ENCODE data around the gene PICALM. TPM values are rescaled to one million over a fixed set of nuclear protein-coding genes. Genes with fewer than 3 reads are reported as not detected.
A peak's percentile ranks its signal among the peaks of the same experiment; 100 is the strongest.
"Not testable (repeated sequence)": the region's sequence is repeated elsewhere in the genome, so short reads cannot be mapped to it uniquely, and the experiment has no call there.

Gene PICALM
- total RNA-seq, 1 donor from 2014 or later = 314 TPM

GRCh38 chr11:86089659-86090058 is 20.8 kb upstream of the PICALM start:
- DNase-seq (ENCODE audit: low spot score) (no peak), ATAC-seq (no peak)
- intact Hi-C loops (cut with DNase I) = no loop called here

- intact Hi-C loops (cut with DNase I); ATAC-seq; DNase-seq (ENCODE audit: low spot score): not testable (repeated sequence)
Measured at GRCh38 chr11:86087688-86088087, 18.8 kb upstream of the PICALM start.

GRCh38 chr11:86087256-86087655 is 18.4 kb upstream of the PICALM start:
- no peak for DNase-seq (ENCODE audit: low spot score)
- ATAC-seq = no peak
- intact Hi-C loops (cut with DNase I) = no loop called here

GRCh38 chr11:86081455-86081854 is 12.6 kb upstream of the PICALM start:
- ATAC-seq = no peak
- intact Hi-C loops (cut with DNase I) = no loop called here
- no peak for DNase-seq (ENCODE audit: low spot score)

- intact Hi-C loops (cut with DNase I) = no loop called here
- ATAC-seq = no peak
- DNase-seq (ENCODE audit: low spot score) = no peak
Measured at GRCh38 chr11:86079421-86079820, 10.5 kb upstream of the PICALM start.

DNA sequence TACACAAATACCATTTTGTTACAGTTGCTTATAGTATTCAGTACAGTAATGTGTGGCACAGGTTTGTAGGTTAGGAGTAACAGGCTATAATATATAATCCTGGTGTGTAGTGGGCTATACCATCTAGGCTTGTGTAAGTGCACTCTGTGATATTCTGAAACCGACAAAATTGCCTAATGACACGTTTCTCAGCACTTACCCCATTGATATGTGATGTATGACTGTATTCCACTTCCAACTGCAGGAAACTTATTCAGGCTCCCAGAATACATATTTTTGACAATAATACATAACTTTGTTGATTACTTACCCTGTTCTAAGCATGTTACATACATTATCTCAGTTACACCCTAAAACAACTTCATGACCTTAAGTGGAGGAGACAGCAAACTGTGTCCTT is 5.1 kb upstream of the PICALM start:
- ATAC-seq = no peak
- intact Hi-C loops (cut with DNase I) = no loop called here
- DNase-seq (ENCODE audit: low spot score) = no peak

DNA sequence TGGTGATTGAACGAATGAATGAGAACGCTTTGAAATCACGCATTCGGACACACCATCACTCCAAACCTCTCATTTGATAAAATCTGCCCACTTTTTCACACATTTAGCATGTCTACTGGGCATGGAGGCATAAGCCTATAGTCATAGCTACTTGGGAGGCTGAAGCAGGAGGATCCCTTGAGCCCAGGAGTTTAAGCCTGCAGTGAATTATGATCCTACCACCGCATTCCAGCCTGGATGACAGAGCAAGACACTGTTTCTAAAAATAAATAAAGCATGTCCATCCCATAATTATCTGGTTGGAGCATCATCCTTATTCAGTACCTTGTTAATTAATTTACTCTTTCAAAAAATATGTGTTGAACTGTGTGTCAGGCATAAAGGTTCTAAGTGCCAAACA is 3.3 kb upstream of the PICALM start:
- intact Hi-C loops (cut with DNase I) = no loop called here
- DNase-seq (ENCODE audit: low spot score) = no peak
- no peak for ATAC-seq

GRCh38 chr11:86070142-86071056 is 1.5 kb upstream of the PICALM start:
- intact Hi-C loops (cut with DNase I) = no loop called here
- ATAC-seq (no peak), DNase-seq (ENCODE audit: low spot score) (no peak)

- DNase-seq (ENCODE audit: low spot score) (no peak), ATAC-seq (peak; percentile 69)
- intact Hi-C loops (cut with DNase I) = loop anchor here (10.0 kb wide), 1 partner anchor 125 kb away; no protein-coding TSS in a partner anchor
Measured at GRCh38 chr11:86069408-86070101, 671 bp upstream of the PICALM start.

DNA sequence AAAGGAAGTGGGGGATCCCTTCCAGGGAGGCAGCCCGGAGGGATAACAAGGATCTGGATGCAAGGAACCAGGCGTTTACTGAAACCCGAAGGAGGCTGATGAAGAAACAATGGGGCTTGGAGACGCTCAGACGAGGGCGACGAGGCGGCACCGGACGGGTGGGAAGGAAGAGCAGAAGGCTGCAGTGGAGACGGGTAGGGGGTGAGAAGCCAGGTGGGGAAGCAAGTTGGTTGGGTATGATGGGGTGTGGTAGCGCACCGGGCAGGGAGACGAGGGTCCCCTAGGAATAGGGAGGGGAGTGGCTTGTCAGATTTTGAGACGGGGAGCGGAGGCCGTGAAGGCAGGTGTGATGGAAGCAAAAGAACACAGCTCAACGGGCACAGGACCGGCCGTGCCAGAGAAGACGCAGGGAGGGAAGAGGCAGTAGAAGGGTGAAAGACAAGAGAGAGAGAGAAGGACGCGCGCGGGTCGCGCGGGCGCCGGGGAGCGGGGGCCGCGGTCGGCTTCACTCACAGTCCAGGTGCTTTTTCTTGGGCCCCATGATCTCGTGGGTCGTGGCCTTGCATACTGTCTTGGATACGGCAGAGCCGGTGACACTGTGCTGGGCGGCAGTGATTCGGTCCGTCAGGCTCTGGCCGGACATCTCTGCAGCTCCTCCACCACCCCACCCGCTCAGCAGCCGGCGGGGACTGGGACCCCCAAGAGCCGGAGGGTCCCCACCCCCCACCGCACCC is 579 bp downstream of the PICALM start:
- peak; percentile 1 for ATAC-seq
- intact Hi-C loops (cut with DNase I) = loop anchor here (10.0 kb wide), 1 partner anchor 126 kb away; no protein-coding TSS in a partner anchor
- peak; percentile 70 for DNase-seq (ENCODE audit: low spot score)

DNA sequence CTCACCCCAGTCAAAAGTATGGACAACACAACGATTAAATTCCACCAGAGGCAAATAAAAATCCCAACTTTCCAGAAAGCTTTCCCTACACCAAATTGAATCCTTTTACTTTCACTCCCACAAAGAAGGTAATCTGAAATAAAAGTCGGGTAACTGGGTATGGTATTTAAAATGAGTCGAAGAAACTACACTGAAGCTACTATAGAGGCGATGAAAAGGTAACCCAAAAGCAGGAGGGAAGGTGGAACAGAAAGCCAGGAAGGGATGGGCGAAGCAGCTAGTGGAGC is 1.1 kb downstream of the PICALM start:
- intact Hi-C loops (cut with DNase I) = loop anchor here (10.0 kb wide), 1 partner anchor 127 kb away; no protein-coding TSS in a partner anchor
- DNase-seq (ENCODE audit: low spot score) (no peak), ATAC-seq (no peak)

DNA sequence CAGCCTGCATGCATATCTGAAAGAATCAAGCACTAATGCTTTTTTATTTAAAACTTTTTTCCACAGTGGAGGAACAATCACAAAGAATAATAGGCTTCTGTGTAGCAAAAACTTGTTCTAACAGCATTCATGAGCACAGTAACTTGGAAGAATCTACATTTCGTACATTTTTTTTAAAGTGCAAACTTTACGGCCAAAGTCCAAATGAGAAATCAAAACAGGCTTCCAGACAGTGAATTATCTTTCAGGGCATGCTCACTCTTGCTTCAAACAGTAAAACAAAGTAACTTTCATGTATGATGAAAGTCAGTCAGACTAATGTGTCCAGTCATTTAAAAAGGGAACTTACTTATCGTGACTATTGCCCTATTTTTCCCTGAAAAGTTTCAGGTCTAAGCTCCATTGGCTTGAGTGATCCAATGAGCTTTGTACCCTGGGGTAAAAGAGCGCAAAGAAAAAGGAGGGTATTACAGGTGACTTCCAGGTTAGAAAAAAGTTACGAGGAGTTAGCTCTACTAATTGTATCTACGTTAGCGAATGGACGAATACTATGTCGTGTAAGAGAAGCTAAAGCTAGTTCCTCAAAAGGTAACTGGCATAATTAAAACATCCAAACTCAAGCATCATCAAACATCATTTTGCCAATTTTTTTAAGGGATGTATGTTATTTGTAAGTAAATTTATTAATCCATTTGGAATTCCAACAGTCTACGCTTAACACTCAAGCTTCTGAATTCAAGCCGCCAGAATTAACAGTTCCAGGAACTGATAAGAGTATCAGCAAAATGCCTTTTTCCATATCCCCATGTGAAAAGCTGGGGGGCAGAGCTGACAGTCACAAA is 1.7 kb downstream of the PICALM start:
- DNase-seq (ENCODE audit: low spot score) (no peak), ATAC-seq (no peak)
- intact Hi-C loops (cut with DNase I) = loop anchor here (10.0 kb wide), 1 partner anchor 128 kb away; no protein-coding TSS in a partner anchor

GRCh38 chr11:86066657-86067008 is 2.3 kb downstream of the PICALM start:
- ATAC-seq = no peak
- intact Hi-C loops (cut with DNase I) = loop anchor here (10.0 kb wide), 1 partner anchor 128 kb away; no protein-coding TSS in a partner anchor
- no peak for DNase-seq (ENCODE audit: low spot score)

GRCh38 chr11:86066033-86066432 is 2.9 kb downstream of the PICALM start:
- no peak for ATAC-seq
- intact Hi-C loops (cut with DNase I) = loop anchor here (10.0 kb wide), 1 partner anchor 129 kb away; no protein-coding TSS in a partner anchor
- DNase-seq (ENCODE audit: low spot score) = no peak

- intact Hi-C loops (cut with DNase I) = loop anchor here (10.0 kb wide), 1 partner anchor 130 kb away; no protein-coding TSS in a partner anchor
- DNase-seq (ENCODE audit: low spot score) = no peak
- no peak for ATAC-seq
Measured at GRCh38 chr11:86064220-86064803, 4.6 kb downstream of the PICALM start.

- DNase-seq (ENCODE audit: low spot score) (no peak), ATAC-seq (no peak)
- intact Hi-C loops (cut with DNase I) = loop anchor here (10.0 kb wide), 1 partner anchor 131 kb away; no protein-coding TSS in a partner anchor
Measured at GRCh38 chr11:86063536-86063935, 5.3 kb downstream of the PICALM start.

DNA sequence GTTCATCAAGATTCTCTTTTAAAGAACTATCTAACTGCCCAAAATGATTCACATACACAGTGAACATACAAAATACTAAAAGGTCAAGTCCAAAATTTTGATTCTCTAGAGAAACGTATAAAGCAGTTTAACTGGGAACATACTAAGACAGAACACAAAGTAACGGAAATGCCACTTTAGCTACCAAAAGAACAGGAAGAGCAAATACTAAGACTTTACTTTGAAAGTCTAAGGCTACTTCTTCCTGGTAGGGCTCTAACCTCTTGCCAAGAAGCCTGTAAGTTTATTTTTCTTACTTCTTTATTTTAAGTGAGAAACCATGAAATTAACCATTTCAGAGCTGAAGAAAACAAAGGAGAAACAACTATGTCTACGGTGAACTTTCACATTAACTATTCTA is 6.2 kb downstream of the PICALM start:
- intact Hi-C loops (cut with DNase I) = loop anchor here (10.0 kb wide), 1 partner anchor 132 kb away; no protein-coding TSS in a partner anchor
- ATAC-seq = peak; percentile 50

More for the DNA sequence above, 6.2 kb downstream of the PICALM start:
- DNase-seq (ENCODE audit: low spot score) = no peak
